DOHH2 (cell line): ENCODE data around the gene GPR152.

Source experiments
- H3F3A ChIP-seq: fragments of 200-600 bp; sonication (generic), shearing (Covaris generic); 2 replicates; pipeline ENCODE4 v1.6.0; 2016; ENCODE audit warnings: antibody characterized with exemption, mild to moderate bottlenecking; ENCODE audit not compliant: control insufficient read depth, insufficient read depth
- H3K27ac ChIP-seq: fragments of 200-600 bp; sonication (generic); 2 replicates; pipeline ENCODE4 v1.5.1; 2014; ENCODE audit warnings: low read depth, mild to moderate bottlenecking, low read length, moderate library complexity
- H3K27me3 ChIP-seq: fragments of 200-600 bp; sonication (generic); 2 replicates; pipeline ENCODE4 v1.6.1; 2014; ENCODE audit warnings: mild to moderate bottlenecking, low read length, mixed read lengths; ENCODE audit not compliant: control insufficient read depth
- H3K36me3 ChIP-seq: fragments of 200-600 bp; sonication (generic); 2 replicates; pipeline ENCODE4 v1.6.1; 2014; ENCODE audit warnings: mild to moderate bottlenecking, low read length, moderate library complexity, mixed read lengths; ENCODE audit not compliant: control insufficient read depth
- H3K4me1 ChIP-seq: fragments of 200-600 bp; sonication (generic); 2 replicates; pipeline ENCODE4 v1.6.1; 2014; ENCODE audit warnings: mild to moderate bottlenecking, low read length, mixed read lengths; ENCODE audit not compliant: control insufficient read depth
- H3K4me2 ChIP-seq: fragments of 200-600 bp; sonication (generic); 2 replicates; pipeline ENCODE4 v1.6.0; 2014; ENCODE audit warnings: mild to moderate bottlenecking, low read length, moderate library complexity
- H3K4me3 ChIP-seq: fragments of 200-600 bp; sonication (generic); 2 replicates; pipeline ENCODE4 v1.5.1; 2014; ENCODE audit warnings: mild to moderate bottlenecking, low read length, mixed read lengths
- H3K79me2 ChIP-seq: fragments of 200-600 bp; sonication (generic); 2 replicates; pipeline ENCODE4 v1.6.1; 2014; ENCODE audit warnings: mild to moderate bottlenecking, low read length, mixed read lengths; ENCODE audit not compliant: control insufficient read depth
- H3K9me2 ChIP-seq: fragments of 200-600 bp; sonication (generic); replicated peaks from 2 replicates; pipeline ENCODE4 v1.6.1; 2014; ENCODE audit warnings: mild to moderate bottlenecking, low read length, mixed read lengths; ENCODE audit not compliant: control insufficient read depth
- H3K9me3 ChIP-seq: fragments of 200-600 bp; sonication (generic); 2 replicates; pipeline ENCODE4 v1.6.1; 2014; ENCODE audit warnings: antibody characterized with exemption, low read length, mixed read lengths; ENCODE audit not compliant: control insufficient read depth, insufficient read depth
- H4K20me1 ChIP-seq: fragments of 200-600 bp; sonication (generic); 2 replicates; pipeline ENCODE4 v1.6.0; 2014; ENCODE audit warnings: low read depth, mild to moderate bottlenecking, antibody characterized with exemption, low read length, moderate library complexity; ENCODE audit not compliant: control insufficient read depth, insufficient read depth
- EZH2phosphoT487 ChIP-seq: fragments of 200-600 bp; sonication (generic); IDR thresholded peaks from 2 replicates; pipeline ENCODE4 v1.6.1; 2017; ENCODE audit warnings: borderline replicate concordance, mild to moderate bottlenecking, antibody characterized with exemption, low read length, moderate library complexity, mixed read lengths
- TF ChIP-seq, protein P1 (sequence below): fragments of 200-600 bp; sonication (generic); IDR thresholded peaks from one replicate; pipeline ENCODE4 v1.5.1; 2014; ENCODE audit warnings: antibody characterized with exemption, mild to moderate bottlenecking, low read depth, low read length; ENCODE audit not compliant: poor library complexity, severe bottlenecking

Gene GPR152

DNA sequence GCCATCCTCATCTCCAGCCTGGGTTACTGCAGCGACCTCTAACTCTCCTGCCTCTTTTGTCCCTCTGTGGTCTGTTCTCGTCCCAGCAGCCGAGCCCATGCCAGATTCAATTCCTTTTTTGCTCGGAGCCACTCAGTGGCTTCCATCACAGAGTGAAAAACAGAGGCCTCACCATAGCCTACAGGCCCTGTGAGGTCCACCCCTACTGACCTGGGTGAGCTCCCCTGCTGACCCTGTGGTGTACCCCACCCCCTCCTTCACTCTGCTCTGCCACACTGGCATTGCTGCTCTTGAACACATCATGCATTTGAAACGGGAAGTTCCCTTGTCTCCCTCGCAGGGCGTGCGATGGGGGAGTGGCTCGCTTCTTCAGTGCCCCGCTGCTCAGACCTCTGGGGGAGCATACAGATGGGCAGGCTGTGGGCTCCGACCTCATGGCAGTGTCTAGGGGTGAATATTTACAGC is 32.4 kb upstream of the GPR152 start:
- peak overlapping the region; percentile 86 for H3K4me2 ChIP-seq
- peaks cover 2% of the 10 kb centered on the region; the same call in 1 of the 2 replicates for H3K27me3 ChIP-seq
- H3K9me2 ChIP-seq: no peaks in the 10 kb centered on the region
- H4K20me1 ChIP-seq: no peaks in the 10 kb centered on the region
- H3K9me3 ChIP-seq: no peaks in the 10 kb centered on the region
- peaks cover 43% of the 10 kb centered on the region for H3K79me2 ChIP-seq
- TF ChIP-seq, protein P1, sequence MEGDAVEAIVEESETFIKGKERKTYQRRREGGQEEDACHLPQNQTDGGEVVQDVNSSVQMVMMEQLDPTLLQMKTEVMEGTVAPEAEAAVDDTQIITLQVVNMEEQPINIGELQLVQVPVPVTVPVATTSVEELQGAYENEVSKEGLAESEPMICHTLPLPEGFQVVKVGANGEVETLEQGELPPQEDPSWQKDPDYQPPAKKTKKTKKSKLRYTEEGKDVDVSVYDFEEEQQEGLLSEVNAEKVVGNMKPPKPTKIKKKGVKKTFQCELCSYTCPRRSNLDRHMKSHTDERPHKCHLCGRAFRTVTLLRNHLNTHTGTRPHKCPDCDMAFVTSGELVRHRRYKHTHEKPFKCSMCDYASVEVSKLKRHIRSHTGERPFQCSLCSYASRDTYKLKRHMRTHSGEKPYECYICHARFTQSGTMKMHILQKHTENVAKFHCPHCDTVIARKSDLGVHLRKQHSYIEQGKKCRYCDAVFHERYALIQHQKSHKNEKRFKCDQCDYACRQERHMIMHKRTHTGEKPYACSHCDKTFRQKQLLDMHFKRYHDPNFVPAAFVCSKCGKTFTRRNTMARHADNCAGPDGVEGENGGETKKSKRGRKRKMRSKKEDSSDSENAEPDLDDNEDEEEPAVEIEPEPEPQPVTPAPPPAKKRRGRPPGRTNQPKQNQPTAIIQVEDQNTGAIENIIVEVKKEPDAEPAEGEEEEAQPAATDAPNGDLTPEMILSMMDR: no peak
- TF ChIP-seq EZH2phosphoT487: no peak
- H3K36me3 ChIP-seq: peaks cover 37% of the 10 kb centered on the region
- peak overlapping the region; percentile 81 for H3K4me3 ChIP-seq
- peaks cover 28% of the 10 kb centered on the region for H3F3A ChIP-seq
- peak overlapping the region; percentile 81 for H3K27ac ChIP-seq
- H3K4me1 ChIP-seq: peaks cover 50% of the 10 kb centered on the region

DNA sequence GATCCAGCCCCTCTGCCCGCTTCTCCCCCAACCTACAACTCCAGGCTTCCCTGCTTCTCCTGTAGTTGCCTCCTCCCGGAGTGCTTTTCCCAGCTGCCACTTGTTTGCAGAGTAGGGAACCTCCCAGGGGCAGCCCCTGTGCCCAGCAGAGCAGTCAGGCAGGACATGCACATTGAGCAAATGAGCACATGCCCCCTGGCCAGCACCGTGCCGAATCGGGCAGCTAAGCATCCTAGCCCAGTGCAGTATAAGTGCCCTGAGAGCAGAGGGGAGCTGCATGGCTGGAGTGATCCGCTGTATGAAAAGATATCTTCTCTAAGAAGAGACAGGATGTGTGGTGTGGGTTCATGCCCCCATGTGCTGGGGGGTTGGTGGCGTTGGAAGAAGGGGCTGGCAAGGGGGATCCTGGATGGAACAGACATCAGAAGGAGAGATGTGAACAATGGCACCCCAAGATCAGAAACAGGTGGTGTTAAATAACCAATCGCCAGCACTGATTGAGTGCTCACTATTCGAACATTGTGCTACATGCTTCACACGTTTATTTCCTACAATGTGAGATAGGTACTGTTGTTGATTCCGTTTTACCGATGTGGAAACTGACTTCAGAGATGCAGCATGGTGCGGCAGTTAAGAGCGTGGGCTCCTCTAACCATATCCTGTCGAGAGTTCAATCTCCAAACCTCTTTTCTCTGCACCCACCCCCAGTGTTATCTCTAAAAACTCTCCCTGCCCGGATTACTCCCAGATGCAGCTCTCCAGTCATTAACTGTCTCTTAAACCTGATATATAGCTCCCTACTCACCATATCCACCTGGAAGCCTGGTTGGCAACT is 31.5 kb upstream of the GPR152 start:
- H3K36me3 ChIP-seq: peaks cover 28% of the 10 kb centered on the region
- peaks cover 50% of the 10 kb centered on the region for H3K4me1 ChIP-seq
- peaks cover 43% of the 10 kb centered on the region for H3K79me2 ChIP-seq
- H3K4me2 ChIP-seq: peak overlapping the region; percentile 86
- H3K27ac ChIP-seq: peak overlapping the region; percentile 81
- no peaks in the 10 kb centered on the region for H3K9me3 ChIP-seq
- peaks cover 2% of the 10 kb centered on the region; the same call in 1 of the 2 replicates for H3K27me3 ChIP-seq
- H3K9me2 ChIP-seq: no peaks in the 10 kb centered on the region
- H3K4me3 ChIP-seq: peak overlapping the region; percentile 81
- H3F3A ChIP-seq: peaks cover 31% of the 10 kb centered on the region
- TF ChIP-seq EZH2phosphoT487: no peak
- TF ChIP-seq, protein P1: no peak
- H4K20me1 ChIP-seq: no peaks in the 10 kb centered on the region

DNA sequence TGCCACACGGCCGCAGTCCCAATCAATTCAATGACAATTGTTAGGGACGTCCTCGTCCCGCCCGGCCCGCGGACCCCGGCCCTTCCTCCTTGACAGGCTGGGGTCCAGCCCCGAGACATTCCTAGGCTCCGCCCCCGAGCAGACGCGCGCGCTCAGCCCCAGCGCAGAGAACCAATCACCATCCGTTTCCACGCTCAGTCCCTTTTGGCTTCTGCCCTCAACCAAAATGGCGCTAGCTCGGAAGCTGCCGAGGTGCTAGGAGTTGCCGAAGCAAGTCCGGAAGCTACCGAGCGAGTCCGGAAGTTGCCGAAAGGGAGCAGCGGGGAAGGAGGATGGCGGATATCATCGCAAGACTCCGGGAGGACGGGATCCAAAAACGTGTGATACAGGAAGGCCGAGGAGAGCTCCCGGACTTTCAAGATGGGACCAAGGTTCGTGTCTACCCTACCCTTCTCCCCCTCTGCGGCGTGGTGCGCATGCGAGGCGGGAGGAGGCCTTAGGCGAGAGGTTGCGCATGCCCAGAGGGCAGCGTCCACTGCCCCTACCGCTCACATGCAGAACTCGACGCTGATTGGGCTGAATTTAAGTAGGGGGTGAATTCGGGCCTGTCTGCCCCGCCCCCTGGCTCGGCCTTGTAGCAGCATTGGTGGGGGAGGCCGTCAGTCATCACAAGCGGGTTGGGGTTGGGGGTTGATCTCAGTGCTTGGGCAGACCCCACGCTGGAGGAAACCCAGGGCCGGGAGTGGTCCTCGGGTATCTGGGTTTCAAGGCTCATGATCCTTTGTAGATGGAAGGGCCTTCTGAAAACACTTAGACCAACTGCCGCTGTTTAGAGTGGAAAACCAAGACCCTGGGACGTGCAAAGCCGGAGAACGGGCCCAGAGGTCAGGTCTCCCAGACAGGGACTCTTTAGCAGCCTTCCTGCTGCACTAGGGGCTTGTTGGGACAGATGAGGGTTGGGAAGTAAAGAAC is 30.6 kb upstream of the GPR152 start, which contains the start of gene AIP:
Gene AIP (plus strand): TSS at position 200 of the 972 bp plus-strand sequence. CDS start 133 bp downstream, at position 333.
- Histone ChIP-seq H4K20me1 (no peaks in the 10 kb centered on the region), H3K27ac (peak within 1 kb of the TSS; percentile 81), H3K36me3 (peaks cover 21% of the 10 kb centered on the region), H3K9me2 (no peaks in the 10 kb centered on the region), H3K4me1 (peaks cover 50% of the 10 kb centered on the region), H3K9me3 (no peaks in the 10 kb centered on the region), H3K27me3 (peaks cover 2% of the 10 kb centered on the region; the same call in 1 of the 2 replicates), H3K4me3 (peak within 1 kb of the TSS; percentile 81), H3K4me2 (peak within 1 kb of the TSS; percentile 86), H3K79me2 (peaks cover 39% of the 10 kb centered on the region), H3F3A (peaks cover 31% of the 10 kb centered on the region)
- TF ChIP-seq, protein P1: no peak
